Trophoblast cell (in vitro differentiated cells and primary cell): ENCODE results near the gene FN3K.
"Not testable (repeated sequence)": the region's sequence is repeated elsewhere in the genome, so short reads cannot be mapped to it uniquely, and the experiment has no call there.

Experiments used
- DNase-seq, 2 donors: peaks; one replicate each; pipeline ENCODE4 v3.0.0-alpha.2; 2016
- H2AFZ ChIP-seq: 2 replicates; pipeline ENCODE4 v1.6.1; 2013; ENCODE audit warnings: low read length, moderate library complexity, mild to moderate bottlenecking; ENCODE audit not compliant: insufficient read depth, poor library complexity
- H2AK5ac ChIP-seq: 2 replicates; pipeline ENCODE4 v1.6.1; 2013; ENCODE audit warnings: mild to moderate bottlenecking, low read length
- H2BK120ac ChIP-seq: 2 replicates; pipeline ENCODE4 v1.6.1; 2013; ENCODE audit warnings: low read length, mild to moderate bottlenecking, moderate library complexity; ENCODE audit not compliant: insufficient read depth, poor library complexity
- H2BK12ac ChIP-seq: 2 replicates; pipeline ENCODE4 v1.6.1; 2013; ENCODE audit warnings: mild to moderate bottlenecking, low read length, moderate library complexity
- H2BK5ac ChIP-seq: 2 replicates; pipeline ENCODE4 v1.6.1; 2013; ENCODE audit warnings: low read length, low read depth, moderate library complexity, mild to moderate bottlenecking; ENCODE audit not compliant: poor library complexity
- H3K14ac ChIP-seq: 2 replicates; pipeline ENCODE4 v1.6.1; 2013; ENCODE audit warnings: mild to moderate bottlenecking, low read length
- H3K18ac ChIP-seq: 2 replicates; pipeline ENCODE4 v1.6.1; 2013; ENCODE audit warnings: mild to moderate bottlenecking, low read length
- H3K23ac ChIP-seq: 2 replicates; pipeline ENCODE4 v1.6.1; 2013; ENCODE audit warnings: low read length
- H3K27ac ChIP-seq: 2 replicates; pipeline ENCODE4 v1.5.1; 2013; ENCODE audit warnings: low read depth, mild to moderate bottlenecking, inconsistent platforms, low read length, moderate library complexity
- H3K27me3 ChIP-seq: 2 replicates; pipeline ENCODE4 v1.6.1; 2013; ENCODE audit warnings: inconsistent platforms, mild to moderate bottlenecking, low read length, moderate library complexity; ENCODE audit not compliant: insufficient read depth
- H3K36me3 ChIP-seq, 2 experiments: 1 replicate in 1 of 2; 2 replicates in 1 of 2; pipeline ENCODE4 v1.6.1; 2013; ENCODE audit warnings: low read length in 2 of 2, mild to moderate bottlenecking in 2 of 2, moderate library complexity in 1 of 2; ENCODE audit not compliant: insufficient read depth in 2 of 2, control insufficient read depth in 1 of 2
- H3K4ac ChIP-seq: 2 replicates; pipeline ENCODE4 v1.6.1; 2013; ENCODE audit warnings: low read depth, mild to moderate bottlenecking, low read length, moderate library complexity
- H3K4me1 ChIP-seq, 2 experiments: 1 replicate in 1 of 2; 2 replicates in 1 of 2; pipeline ENCODE4 v1.6.1; 2013; ENCODE audit warnings: low read length in 2 of 2, mild to moderate bottlenecking in 2 of 2, moderate library complexity in 1 of 2; ENCODE audit not compliant: insufficient read depth in 2 of 2, control insufficient read depth in 1 of 2
- H3K4me2 ChIP-seq: 2 replicates; pipeline ENCODE4 v1.6.1; 2013; ENCODE audit warnings: inconsistent platforms, mild to moderate bottlenecking, low read length, moderate library complexity
- H3K4me3 ChIP-seq: 2 replicates; pipeline ENCODE4 v1.5.1; 2013; ENCODE audit warnings: mild to moderate bottlenecking, low read depth, low read length, inconsistent platforms
- H3K79me1 ChIP-seq: one replicate; pipeline ENCODE4 v1.6.1; 2013; ENCODE audit warnings: low read length
- H3K79me2 ChIP-seq: 2 replicates; pipeline ENCODE4 v1.6.1; 2013; ENCODE audit warnings: low read length, mild to moderate bottlenecking; ENCODE audit not compliant: control insufficient read depth, insufficient read depth, poor library complexity
- H3K9ac ChIP-seq: 2 replicates; pipeline ENCODE4 v1.6.1; 2013; ENCODE audit warnings: mild to moderate bottlenecking, low read length
- H3K9me3 ChIP-seq: 2 replicates; pipeline ENCODE4 v1.6.1; 2013; ENCODE audit warnings: low read depth, mild to moderate bottlenecking, control low read depth, inconsistent platforms, low read length; ENCODE audit not compliant: insufficient read depth
- H4K12ac ChIP-seq: 2 replicates; pipeline ENCODE4 v1.6.1; 2013; ENCODE audit warnings: low read depth, mild to moderate bottlenecking, low read length, moderate library complexity
- H4K8ac ChIP-seq: 2 replicates; pipeline ENCODE4 v1.6.1; 2013; ENCODE audit warnings: low read depth, mild to moderate bottlenecking, low read length, moderate library complexity
- H4K91ac ChIP-seq: one replicate; pipeline ENCODE4 v1.6.1; 2013; ENCODE audit warnings: low read depth, mild to moderate bottlenecking, low read length, moderate library complexity
- WGBS: extraction: QIAGEN DNeasy Blood & Tissue Kit; methylation state at CpG from one replicate; pipeline ENCODE4 v1.1.7; 2013; ENCODE audit warnings: missing lambda C conversion rate; ENCODE audit not compliant: insufficient read length, insufficient coverage; ENCODE audit errors: extremely low coverage; 5-methylcytosine and 5-hydroxymethylcytosine counted together

Gene FN3K

GRCh38 chr17:82767041-82767754 is 31.8 kb downstream of the FN3K start:
- Histone ChIP-seq H2AFZ (no peak overlapping the region), H4K8ac (no peak overlapping the region), H3K27ac (no peak overlapping the region), H4K91ac (no peak overlapping the region), H3K36me3 (peaks cover 18 to 25% of the 10 kb centered on the region in 2 experiments), H3K79me1 (no peaks in the 10 kb centered on the region), H3K4me1 (no peaks in the 10 kb centered on the region), H3K9me3 (no peaks in the 10 kb centered on the region), H3K14ac (no peak overlapping the region), H3K79me2 (no peaks in the 10 kb centered on the region), H3K4me2 (no peak overlapping the region), H2BK120ac (no peak overlapping the region), H3K27me3 (no peaks in the 10 kb centered on the region), H3K4ac (no peak overlapping the region), H3K4me3 (no peak overlapping the region), H3K18ac (no peak overlapping the region), H4K12ac (no peak overlapping the region), H2BK12ac (no peak overlapping the region), H3K23ac (no peak overlapping the region), H3K9ac (no peak overlapping the region), H2AK5ac (no peak overlapping the region), H2BK5ac (no peak overlapping the region)
- peak; percentile 18 to 73 for DNase-seq
- WGBS, result no CpG with 5 or more reads among the region's 24 CpGs

GRCh38 chr17:82769041-82769440 is 33.6 kb downstream of the FN3K start:
- H2AK5ac ChIP-seq, result no peak overlapping the region
- no peaks in the 10 kb centered on the region for H3K79me1 ChIP-seq
- H2BK5ac ChIP-seq, result no peak overlapping the region
- H3K36me3 ChIP-seq, result peaks cover 27 to 36% of the 10 kb centered on the region in 2 experiments
- no peak overlapping the region for H4K12ac ChIP-seq
- no peaks in the 10 kb centered on the region for H3K27me3 ChIP-seq
- H4K91ac ChIP-seq, result no peak overlapping the region
- H3K9me3 ChIP-seq, result no peaks in the 10 kb centered on the region
- WGBS, result no CpG with 5 or more reads among the region's 7 CpGs
- H2BK120ac ChIP-seq, result no peak overlapping the region
- H3K23ac ChIP-seq, result no peak overlapping the region
- no peak overlapping the region for H3K4ac ChIP-seq
- no peak overlapping the region for H3K9ac ChIP-seq
- no peak overlapping the region for H2AFZ ChIP-seq
- no peaks in the 10 kb centered on the region for H3K4me1 ChIP-seq
- H3K14ac ChIP-seq, result no peak overlapping the region
- H2BK12ac ChIP-seq, result no peak overlapping the region
- no peaks in the 10 kb centered on the region for H3K79me2 ChIP-seq
- no peak overlapping the region for H3K4me3 ChIP-seq
- no peak overlapping the region for H3K4me2 ChIP-seq
- DNase-seq, result no peak
- H4K8ac ChIP-seq, result no peak overlapping the region
- H3K27ac ChIP-seq, result no peak overlapping the region
- H3K18ac ChIP-seq, result no peak overlapping the region

- no CpG with 5 or more reads among the region's 3 CpGs for WGBS
- H3K9me3 ChIP-seq, result peaks cover 2% of the 10 kb centered on the region
- H3K27ac ChIP-seq, result no peak overlapping the region
- H2AFZ ChIP-seq, result no peak overlapping the region
- no peaks in the 10 kb centered on the region for H3K79me2 ChIP-seq
- H2BK120ac ChIP-seq, result no peak overlapping the region
- peak; percentile 18 to 67 for DNase-seq
- no peak overlapping the region for H2BK12ac ChIP-seq
- no peak overlapping the region for H3K4me3 ChIP-seq
- no peaks in the 10 kb centered on the region for H3K27me3 ChIP-seq
- H3K4ac ChIP-seq, result no peak overlapping the region
- peaks cover 26 to 35% of the 10 kb centered on the region in 2 experiments for H3K36me3 ChIP-seq
- no peak overlapping the region for H2AK5ac ChIP-seq
- H2BK5ac ChIP-seq, result no peak overlapping the region
- H4K12ac ChIP-seq, result no peak overlapping the region
- no peak overlapping the region for H3K23ac ChIP-seq
- no peaks in the 10 kb centered on the region for H3K79me1 ChIP-seq
- H3K9ac ChIP-seq, result no peak overlapping the region
- no peak overlapping the region for H4K91ac ChIP-seq
- no peaks in the 10 kb centered on the region for H3K4me1 ChIP-seq
- no peak overlapping the region for H3K4me2 ChIP-seq
- no peak overlapping the region for H3K18ac ChIP-seq
- no peak overlapping the region for H4K8ac ChIP-seq
- no peak overlapping the region for H3K14ac ChIP-seq
Observed at GRCh38 chr17:82772026-82772425, 36.6 kb downstream of the FN3K start.

- H3K79me1 ChIP-seq, result not testable (repeated sequence)
- no CpG with 5 or more reads among the region's 19 CpGs for WGBS
Observed at GRCh38 chr17:82774456-82774855, 39.0 kb downstream of the FN3K start.

More at GRCh38 chr17:82774456-82774855, 39.0 kb downstream of the FN3K start:
- H3K9ac ChIP-seq, H3K14ac ChIP-seq, H3K79me2 ChIP-seq, H2BK120ac ChIP-seq, H3K9me3 ChIP-seq, H4K12ac ChIP-seq, H3K18ac ChIP-seq, H3K4me1 ChIP-seq, H3K4me2 ChIP-seq, H2AFZ ChIP-seq, H3K27me3 ChIP-seq, H3K4me3 ChIP-seq, H3K23ac ChIP-seq, H4K91ac ChIP-seq, H3K27ac ChIP-seq, H2BK12ac ChIP-seq, H4K8ac ChIP-seq, H2BK5ac ChIP-seq, DNase-seq, H3K4ac ChIP-seq, H2AK5ac ChIP-seq: not testable (repeated sequence)
- H3K36me3 ChIP-seq, result peaks cover 17 to 24% of the 10 kb centered on the region in 2 experiments
